Peyer's patch (tissue), 4 donors: Measurements from ENCODE around the gene ABR. TPM values are rescaled to one million over a fixed set of nuclear protein-coding genes. Genes with fewer than 3 reads are reported as not detected.
"Not testable (repeated sequence)": the region's sequence is repeated elsewhere in the genome, so short reads cannot be mapped to it uniquely, and the experiment has no call there.

Experiments
- DNase-seq, 3 donors: peaks; one replicate each; pipeline ENCODE4 v3.0.0-alpha.2; 2017 to 2019
- H3K27ac ChIP-seq, 4 donors: fragments of 200-600 bp; sonication (generic); one replicate each; pipeline ENCODE4 v1.5.1; 2016 to 2019
- H3K27me3 ChIP-seq, 2 donors: fragments of 200-600 bp; sonication (generic); one replicate each; pipeline ENCODE4 v1.5.1; 2019
- H3K36me3 ChIP-seq, 3 donors: fragments of 200-600 bp; sonication (generic); one replicate each; pipeline ENCODE4 v1.5.1; 2016 to 2019
- H3K4me1 ChIP-seq, 4 donors: fragments of 200-600 bp; sonication (generic); one replicate each; pipeline ENCODE4 v1.5.1; 2016 to 2019
- H3K4me3 ChIP-seq, 4 donors: fragments of 200-600 bp; sonication (generic); 1 replicate in 3 of 4; 2 replicates in 1 of 4; pipeline ENCODE4 v1.5.1; 2016 to 2019; ENCODE audit warnings: mild to moderate bottlenecking in 1 of 4
- H3K9me3 ChIP-seq, 4 donors: fragments of 200-600 bp; sonication (generic); one replicate each; pipeline ENCODE4 v1.5.1; 2016 to 2019; ENCODE audit warnings: mild to moderate bottlenecking in 1 of 4
- POLR2A ChIP-seq, 2 donors: fragments of 450-650 bp; IDR thresholded peaks; one replicate each; pipeline ENCODE4 v1.5.1; 2017; ENCODE audit warnings: antibody characterized with exemption in 2 of 2, mild to moderate bottlenecking in 2 of 2, moderate library complexity in 2 of 2
- total RNA-seq, 4 donors: library from RNA; depleted of rRNA; stranded (reverse); fragments of >200 nt; gene quantifications; one replicate each; pipeline ENCODE4 v1.1.0, GENCODE V29; 2016
- TF ChIP-seq, protein P1 (sequence below), 6 experiments: fragments of 450-650 bp in 4 of 6; fragments of 200-600 bp in 2 of 6; sonication (generic) in 1 of 6; IDR thresholded peaks; one replicate each; pipeline ENCODE4 v1.5.1; 2017 to 2019; ENCODE audit warnings: antibody characterized with exemption in 6 of 6, mild to moderate bottlenecking in 3 of 6, moderate library complexity in 1 of 6

ABR gene
- total RNA-seq, 4 donors from 2014 or later: 220 to 753 (median 440) TPM

DNA sequence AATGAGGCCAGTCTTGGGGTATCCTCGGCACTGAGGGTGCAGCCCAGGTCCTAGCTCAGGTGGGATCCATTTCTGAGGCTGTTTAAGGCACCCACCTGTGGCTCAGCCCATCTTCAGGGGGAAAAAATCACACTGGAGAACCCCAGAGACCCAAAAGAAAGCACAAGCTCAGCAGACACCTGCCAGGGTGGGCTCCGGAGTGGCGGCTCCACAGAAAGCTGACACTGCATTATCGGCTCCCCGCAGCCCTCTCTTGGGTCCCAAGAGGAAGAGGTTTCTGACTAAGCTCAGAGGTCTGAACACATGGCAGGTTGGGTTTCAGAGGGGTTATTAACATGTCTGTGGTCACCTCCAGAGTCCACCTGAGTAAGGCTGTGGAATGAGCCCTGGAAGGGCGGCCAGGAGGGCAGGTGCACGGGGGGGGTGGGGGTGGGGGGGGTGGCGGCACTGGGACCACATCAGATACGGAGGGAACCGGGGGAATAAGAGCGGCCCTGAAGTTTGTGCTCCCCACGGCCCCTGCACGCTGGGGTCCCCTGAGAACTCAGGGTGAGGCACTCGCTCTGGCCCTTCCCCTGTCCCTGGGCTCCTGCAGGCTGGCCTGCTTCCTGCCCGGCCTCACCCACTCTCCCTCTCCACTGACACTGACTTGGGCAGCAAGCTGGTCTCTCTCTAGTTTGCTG is 103.3 kb downstream of the ABR start:
- no peak for DNase-seq
- Histone ChIP-seq H3K4me3 (no peak overlapping the region), H3K36me3 (peaks cover 0 to 53% (median 0%) of the 10 kb centered on the region in 3 donors), H3K4me1 (peaks cover 0 to 39% (median 6%) of the 10 kb centered on the region in 4 donors), H3K27ac (peak overlapping the region in 1 of 4 donors; percentile 4), H3K9me3 (no peaks in the 10 kb centered on the region), H3K27me3 (no peaks in the 10 kb centered on the region)
- TF ChIP-seq, protein P1, sequence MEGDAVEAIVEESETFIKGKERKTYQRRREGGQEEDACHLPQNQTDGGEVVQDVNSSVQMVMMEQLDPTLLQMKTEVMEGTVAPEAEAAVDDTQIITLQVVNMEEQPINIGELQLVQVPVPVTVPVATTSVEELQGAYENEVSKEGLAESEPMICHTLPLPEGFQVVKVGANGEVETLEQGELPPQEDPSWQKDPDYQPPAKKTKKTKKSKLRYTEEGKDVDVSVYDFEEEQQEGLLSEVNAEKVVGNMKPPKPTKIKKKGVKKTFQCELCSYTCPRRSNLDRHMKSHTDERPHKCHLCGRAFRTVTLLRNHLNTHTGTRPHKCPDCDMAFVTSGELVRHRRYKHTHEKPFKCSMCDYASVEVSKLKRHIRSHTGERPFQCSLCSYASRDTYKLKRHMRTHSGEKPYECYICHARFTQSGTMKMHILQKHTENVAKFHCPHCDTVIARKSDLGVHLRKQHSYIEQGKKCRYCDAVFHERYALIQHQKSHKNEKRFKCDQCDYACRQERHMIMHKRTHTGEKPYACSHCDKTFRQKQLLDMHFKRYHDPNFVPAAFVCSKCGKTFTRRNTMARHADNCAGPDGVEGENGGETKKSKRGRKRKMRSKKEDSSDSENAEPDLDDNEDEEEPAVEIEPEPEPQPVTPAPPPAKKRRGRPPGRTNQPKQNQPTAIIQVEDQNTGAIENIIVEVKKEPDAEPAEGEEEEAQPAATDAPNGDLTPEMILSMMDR (IDR thresholded peaks at IDR 0.05): no peak
- TF ChIP-seq POLR2A (IDR thresholded peaks at IDR 0.05): no peak

DNA sequence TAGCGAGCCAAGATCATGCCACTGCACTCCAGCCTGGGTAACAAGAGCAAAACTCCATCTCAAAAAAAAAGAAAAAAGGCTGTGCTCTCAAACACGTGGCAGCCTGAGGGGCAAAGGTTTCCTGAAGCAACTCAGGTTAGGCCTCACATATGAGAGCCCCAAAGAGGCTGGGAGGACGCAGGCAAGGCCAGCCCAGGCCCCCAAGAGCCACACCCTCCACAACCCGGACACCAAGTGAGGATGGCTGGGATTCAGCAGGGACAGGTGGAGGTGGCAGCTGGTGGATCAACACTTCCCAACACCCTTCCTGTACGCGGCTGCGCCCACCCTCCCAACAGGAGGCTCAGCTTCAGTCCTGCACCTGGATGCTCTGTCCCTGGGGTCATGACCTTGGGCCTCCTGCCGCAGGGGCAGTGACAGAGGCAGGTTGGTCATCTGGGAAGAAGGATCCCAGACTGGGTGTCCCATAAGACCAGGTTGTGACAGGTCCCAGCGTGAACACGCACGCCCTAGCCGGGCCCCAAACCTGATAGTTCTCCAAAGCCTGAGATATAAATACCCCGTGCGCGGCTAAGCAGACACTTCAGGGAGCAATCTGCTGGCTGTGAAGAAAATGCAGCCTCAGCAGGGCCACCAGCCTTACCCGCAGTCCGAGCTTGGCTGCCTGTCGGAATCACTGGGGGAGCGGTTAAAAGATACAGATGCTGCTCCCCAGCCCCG is 104.7 kb downstream of the ABR start:
- peak in 1 of 2 donors; percentile 26 for TF ChIP-seq POLR2A (IDR thresholded peaks at IDR 0.05)
- TF ChIP-seq, protein P1 (IDR thresholded peaks at IDR 0.05): no peak
- Histone ChIP-seq H3K9me3 (no peaks in the 10 kb centered on the region), H3K27ac (peak overlapping the region in 3 of 4 donors; percentile 40 to 88 (median 67)), H3K36me3 (peaks cover 0 to 61% (median 0%) of the 10 kb centered on the region in 3 donors), H3K4me3 (no peak overlapping the region), H3K4me1 (peaks cover 0 to 25% (median 3%) of the 10 kb centered on the region in 4 donors), H3K27me3 (no peaks in the 10 kb centered on the region)
- peak in 2 of 3 donors; percentile 62 to 68 for DNase-seq

DNA sequence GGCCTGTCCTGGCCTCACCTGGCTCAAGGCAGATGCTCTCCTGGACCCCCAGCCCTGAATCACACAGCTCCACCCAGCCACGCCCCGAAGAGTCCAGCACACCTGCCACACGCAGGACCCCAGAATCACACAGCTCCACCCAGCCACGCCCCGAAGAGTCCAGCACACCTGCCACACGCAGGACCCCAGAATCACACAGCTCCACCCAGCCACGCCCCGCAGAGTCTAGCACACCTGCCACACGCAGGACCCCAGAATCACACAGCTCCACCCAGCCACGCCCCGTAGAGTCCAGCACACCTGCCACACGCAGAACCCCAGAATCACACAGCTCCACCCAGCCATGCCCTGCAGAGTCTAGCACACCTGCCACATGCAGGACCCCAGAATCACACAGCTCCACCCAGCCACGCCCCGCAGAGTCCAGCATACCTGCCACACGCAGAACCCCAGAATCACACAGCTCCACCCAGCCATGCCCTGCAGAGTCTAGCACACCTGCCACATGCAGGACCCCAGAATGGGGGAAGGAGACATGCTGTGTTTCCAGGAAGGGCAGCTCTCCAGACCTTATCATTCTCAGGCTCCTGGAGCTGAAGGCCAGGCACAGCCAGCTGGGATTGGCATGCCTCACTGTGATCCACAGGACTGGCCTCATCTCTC is 105.7 kb downstream of the ABR start:
- peak overlapping the region in 3 of 4 donors; percentile 40 to 88 (median 67) for H3K27ac ChIP-seq
- H3K4me1 ChIP-seq: peaks cover 0 to 21% (median 3%) of the 10 kb centered on the region in 4 donors
- DNase-seq: peak in 1 of 3 donors; percentile 64
- H3K9me3 ChIP-seq, H3K27me3 ChIP-seq, H3K4me3 ChIP-seq: not testable (repeated sequence)
- H3K36me3 ChIP-seq: peaks cover 0 to 66% (median 0%) of the 10 kb centered on the region in 3 donors

DNA sequence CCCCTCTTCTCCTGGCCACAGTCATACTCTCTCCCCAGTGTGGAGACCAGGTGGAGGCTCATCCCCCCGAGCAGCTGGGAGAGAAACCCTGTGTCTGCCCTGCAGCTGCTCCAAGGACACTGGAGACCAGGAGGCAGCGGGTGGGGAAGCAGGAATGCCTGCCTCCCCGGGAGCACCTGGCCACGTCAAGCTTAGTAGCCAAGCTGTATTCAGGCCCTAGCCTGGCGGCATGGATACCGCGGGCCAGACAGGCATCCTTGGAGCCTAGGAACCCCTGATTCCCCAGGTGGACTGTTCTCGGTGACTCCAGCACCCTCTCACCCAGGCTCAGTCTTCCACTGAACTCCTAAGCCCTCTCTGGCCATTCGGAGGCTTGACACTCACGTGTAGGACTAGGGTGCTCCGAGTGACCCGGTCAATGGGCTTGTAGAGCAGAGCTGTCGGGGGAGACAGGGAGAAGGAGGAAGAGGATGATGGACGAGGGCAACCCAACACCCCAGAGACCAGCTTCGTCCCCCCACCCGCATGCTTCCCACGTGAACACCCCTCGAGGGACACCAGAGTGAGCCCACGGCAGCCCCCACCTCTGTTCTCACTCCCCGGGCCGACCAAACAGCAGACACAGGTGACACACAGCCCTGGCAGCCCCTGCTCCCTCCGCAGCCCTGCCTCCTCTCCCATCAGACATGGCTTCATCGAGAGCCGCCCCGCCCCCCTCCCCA is 106.4 kb downstream of the ABR start:
- Histone ChIP-seq H3K27me3 (no peaks in the 10 kb centered on the region), H3K36me3 (peaks cover 0 to 66% (median under 1%) of the 10 kb centered on the region in 3 donors), H3K4me1 (peaks cover 0 to 21% (median 3%) of the 10 kb centered on the region in 4 donors), H3K4me3 (no peak overlapping the region), H3K27ac (peak overlapping the region in 2 of 4 donors; percentile 67 to 88), H3K9me3 (no peaks in the 10 kb centered on the region)
- no peak for TF ChIP-seq POLR2A (IDR thresholded peaks at IDR 0.05)
- TF ChIP-seq, protein P1 (IDR thresholded peaks at IDR 0.05): no peak
- DNase-seq: no peak

DNA sequence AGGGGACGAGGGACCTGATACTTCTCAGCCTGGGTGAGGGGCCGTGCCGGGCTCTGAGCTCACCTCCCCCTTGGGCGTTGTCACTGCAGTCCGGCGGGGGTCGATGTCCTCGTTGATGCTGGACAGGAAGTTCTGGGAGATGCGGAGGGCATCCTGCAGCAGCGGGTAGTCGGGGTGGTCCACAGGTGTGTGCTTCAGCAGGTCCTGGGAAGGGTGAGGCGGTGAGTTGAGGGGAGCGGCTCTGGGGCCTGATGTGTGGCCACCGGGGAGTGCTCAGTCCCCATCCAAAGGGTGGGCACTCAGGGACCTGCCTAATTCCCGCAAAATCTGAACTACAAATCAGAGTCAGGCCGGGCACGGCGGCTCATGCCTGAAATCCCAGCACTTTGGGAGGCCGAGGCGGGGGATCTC is 107.2 kb downstream of the ABR start:
- Histone ChIP-seq H3K9me3 (no peaks in the 10 kb centered on the region), H3K36me3 (peaks cover 0 to 67% (median 4%) of the 10 kb centered on the region in 3 donors), H3K27ac (no peak overlapping the region), H3K4me1 (peaks cover 0 to 21% (median 3%) of the 10 kb centered on the region in 4 donors), H3K4me3 (no peak overlapping the region), H3K27me3 (no peaks in the 10 kb centered on the region)
- no peak for DNase-seq
- no peak for TF ChIP-seq POLR2A (IDR thresholded peaks at IDR 0.05)
- TF ChIP-seq, protein P1 (IDR thresholded peaks at IDR 0.05): no peak
